ENCODE data around the gene IFI30. TPM values are rescaled to one million over a fixed set of nuclear protein-coding genes. Genes with fewer than 3 reads are reported as not detected.

Gene IFI30
- total and polyA plus RNA-seq, 2 experiments from 2014 or later = 27.4 to 34.4 TPM

DNA sequence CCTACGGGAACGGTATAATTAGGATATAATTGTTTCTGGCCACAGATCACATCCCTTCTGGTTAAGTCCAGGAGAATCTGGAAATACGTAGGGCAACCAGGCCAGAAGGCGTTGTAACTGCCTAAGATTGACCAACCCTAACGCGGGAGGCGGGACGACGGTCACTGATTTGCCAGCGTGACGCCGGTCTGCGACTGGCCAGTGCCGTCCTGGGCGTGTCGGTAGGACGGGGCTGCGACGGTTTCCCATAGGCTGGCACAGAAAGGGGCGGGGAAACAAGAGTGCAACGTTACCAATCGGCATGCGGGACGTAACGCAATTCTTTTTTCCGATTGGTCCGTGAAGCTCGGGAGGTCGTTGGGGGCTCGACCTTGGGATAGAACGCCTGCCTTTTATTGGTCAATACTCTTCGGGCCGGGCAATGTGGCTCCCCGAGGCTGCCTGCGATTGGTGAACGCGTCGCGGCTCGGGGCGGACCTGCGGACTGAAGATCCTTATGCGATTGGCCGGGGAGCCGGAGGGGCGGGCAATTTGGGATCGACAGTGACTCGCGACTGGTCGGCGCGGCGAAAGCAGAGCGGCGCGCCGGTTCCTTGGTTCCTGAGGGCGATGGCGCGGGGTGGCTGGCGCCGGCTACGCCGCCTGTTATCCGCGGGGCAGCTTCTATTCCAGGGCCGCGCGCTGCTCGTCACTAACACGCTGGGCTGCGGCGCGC is 19.2 kb downstream of the IFI30 start, which contains the start of gene MPV17L2:
MPV17L2 (plus strand) TSS at position 546 of the 715 bp plus-strand sequence; CDS start at position 610, 64 bp downstream.
- peaks cover 6% of the 10 kb centered on the region for H3K79me2 ChIP-seq (replicated peaks; ENCODE audit: insufficient read depth)
- peak within 1 kb of the TSS; percentile 96 for H3K4me3 ChIP-seq
- Mint-ChIP-seq H3K4me1 (peaks cover 18% of the 10 kb centered on the region; the same call in 2 of the 3 replicates), H3K36me3 (ENCODE audit: low read depth) (peaks cover 11% of the 10 kb centered on the region; the same call in 2 of the 3 replicates), H3K27ac (peak within 1 kb of the TSS; percentile 93), H3K9me3 (peaks cover 4% of the 10 kb centered on the region; the same call in 1 of the 3 replicates), H3K4me3 (peak within 1 kb of the TSS; percentile 89), H3K27me3 (ENCODE audit: insufficient read depth, low read depth, poor library complexity) (peaks cover 18% of the 10 kb centered on the region)
- H3K27me3 ChIP-seq (ENCODE audit: insufficient read depth) = no peaks in the 10 kb centered on the region
- H4K20me1 ChIP-seq (replicated peaks; ENCODE audit: insufficient read depth) = peaks cover 15% of the 10 kb centered on the region
- peaks cover 11% of the 10 kb centered on the region; the same call in 1 of the 2 replicates for H3K4me1 ChIP-seq (ENCODE audit: insufficient read depth)
- peak within 1 kb of the TSS; percentile 68 for H3K27ac ChIP-seq (ENCODE audit: low read depth)
- no peaks in the 10 kb centered on the region for H3K9me2 ChIP-seq (ENCODE audit: insufficient read depth)
- H3F3A ChIP-seq (replicated peaks; ENCODE audit: low read depth) = peaks cover 19% of the 10 kb centered on the region; the same call in 1 of the 2 replicates
- DNase-seq (ENCODE audit: low spot score) (peak; percentile 100), ATAC-seq (peak; percentile 91)
- no peaks in the 10 kb centered on the region for H3K36me3 ChIP-seq (ENCODE audit: insufficient read depth)
- TF ChIP-seq CREB1 (CRISPR knock-in tag; IDR thresholded peaks at IDR 0.05; ENCODE audit: low read depth) (peak; percentile 88), STAT1 (IDR thresholded peaks at IDR 0.05; ENCODE audit: unreplicated experiment) (no peak), POLR2AphosphoS5 (IDR thresholded peaks at IDR 0.05; ENCODE audit: low read depth) (peak; percentile 75), EZH2 (IDR thresholded peaks at IDR 0.05; ENCODE audit: low read depth, unreplicated experiment) (no peak)
- no peak within 1 kb of the TSS for H2AFZ ChIP-seq
- peak within 1 kb of the TSS; percentile 95 for H3K4me2 ChIP-seq

DNA sequence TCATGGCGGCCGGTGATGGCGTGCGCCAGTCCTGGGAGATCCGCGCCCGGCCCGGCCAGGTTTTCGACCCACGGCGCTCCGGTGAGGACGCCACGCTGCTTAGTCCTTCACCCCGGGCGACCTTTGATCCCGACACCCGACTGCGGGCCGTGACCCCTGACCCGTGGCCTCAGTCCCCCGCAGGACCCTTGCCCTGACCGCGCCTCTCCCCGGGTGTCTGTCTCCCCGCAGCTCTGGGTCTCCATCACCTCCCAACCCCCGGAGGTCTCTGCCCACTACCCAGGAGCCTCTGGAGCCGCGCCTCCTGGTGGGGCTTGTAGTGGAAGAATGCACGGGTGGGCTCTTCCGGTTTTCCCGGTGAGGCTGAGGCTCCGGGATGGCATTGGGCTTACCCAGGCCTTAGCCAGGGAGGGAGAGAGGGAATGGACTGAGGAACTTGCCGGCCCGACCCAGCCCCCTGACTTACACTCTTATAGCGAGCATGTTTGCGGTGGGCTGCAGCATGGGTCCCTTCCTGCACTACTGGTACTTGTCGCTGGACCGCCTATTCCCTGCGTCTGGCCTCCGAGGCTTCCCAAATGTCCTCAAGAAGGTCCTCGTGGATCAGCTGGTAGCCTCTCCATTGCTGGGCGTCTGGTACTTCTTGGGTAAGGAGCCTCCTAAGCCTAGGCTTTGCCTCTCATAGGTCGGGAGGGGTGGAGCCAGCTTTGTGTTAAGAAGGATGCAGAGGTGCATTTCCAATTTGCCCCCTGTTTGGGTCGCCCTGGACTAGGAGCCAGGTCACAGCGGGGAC is 20.0 kb downstream of the IFI30 start:
- H3K4me1 Mint-ChIP-seq = peaks cover 18% of the 10 kb centered on the region; the same call in 2 of the 3 replicates
- H3K4me3 Mint-ChIP-seq = peak overlapping the region; percentile 89
- Histone ChIP-seq H3K4me3 (peak overlapping the region; percentile 96), H3K79me2 (replicated peaks; ENCODE audit: insufficient read depth) (peaks cover 6% of the 10 kb centered on the region), H4K20me1 (replicated peaks; ENCODE audit: insufficient read depth) (peaks cover 15% of the 10 kb centered on the region), H3K4me1 (ENCODE audit: insufficient read depth) (peaks cover 11% of the 10 kb centered on the region; the same call in 1 of the 2 replicates), H3K36me3 (ENCODE audit: insufficient read depth) (no peaks in the 10 kb centered on the region), H3K4me2 (peak overlapping the region; percentile 95), H3K27ac (ENCODE audit: low read depth) (no peak overlapping the region), H3K27me3 (ENCODE audit: insufficient read depth) (no peaks in the 10 kb centered on the region), H2AFZ (no peak overlapping the region), H3F3A (replicated peaks; ENCODE audit: low read depth) (peaks cover 19% of the 10 kb centered on the region; the same call in 1 of the 2 replicates), H3K9me2 (ENCODE audit: insufficient read depth) (no peaks in the 10 kb centered on the region)
- peak overlapping the region; percentile 93 for H3K27ac Mint-ChIP-seq
- peaks cover 18% of the 10 kb centered on the region for H3K27me3 Mint-ChIP-seq (ENCODE audit: insufficient read depth, low read depth, poor library complexity)
- H3K9me3 Mint-ChIP-seq = peaks cover 4% of the 10 kb centered on the region; the same call in 1 of the 3 replicates
- ATAC-seq (peak; percentile 2), DNase-seq (ENCODE audit: low spot score) (no peak)
- H3K36me3 Mint-ChIP-seq (ENCODE audit: low read depth) = peaks cover 19% of the 10 kb centered on the region
- no peak for TF ChIP-seq JUNB (IDR thresholded peaks at IDR 0.05; ENCODE audit: unreplicated experiment)
- TF ChIP-seq STAT1 (IDR thresholded peaks at IDR 0.05; ENCODE audit: unreplicated experiment) = no peak
- no peak for TF ChIP-seq EZH2phosphoT487 (IDR thresholded peaks at IDR 0.05; ENCODE audit: unreplicated experiment)
- no peak for TF ChIP-seq NANOG (IDR thresholded peaks at IDR 0.05; ENCODE audit: borderline replicate concordance)
- no peak for TF ChIP-seq ZNF331 (CRISPR knock-in tag; IDR thresholded peaks at IDR 0.05; ENCODE audit: low read depth)
- TF ChIP-seq CREB1 (CRISPR knock-in tag; IDR thresholded peaks at IDR 0.05; ENCODE audit: low read depth) = no peak
- TF ChIP-seq, protein P1, sequence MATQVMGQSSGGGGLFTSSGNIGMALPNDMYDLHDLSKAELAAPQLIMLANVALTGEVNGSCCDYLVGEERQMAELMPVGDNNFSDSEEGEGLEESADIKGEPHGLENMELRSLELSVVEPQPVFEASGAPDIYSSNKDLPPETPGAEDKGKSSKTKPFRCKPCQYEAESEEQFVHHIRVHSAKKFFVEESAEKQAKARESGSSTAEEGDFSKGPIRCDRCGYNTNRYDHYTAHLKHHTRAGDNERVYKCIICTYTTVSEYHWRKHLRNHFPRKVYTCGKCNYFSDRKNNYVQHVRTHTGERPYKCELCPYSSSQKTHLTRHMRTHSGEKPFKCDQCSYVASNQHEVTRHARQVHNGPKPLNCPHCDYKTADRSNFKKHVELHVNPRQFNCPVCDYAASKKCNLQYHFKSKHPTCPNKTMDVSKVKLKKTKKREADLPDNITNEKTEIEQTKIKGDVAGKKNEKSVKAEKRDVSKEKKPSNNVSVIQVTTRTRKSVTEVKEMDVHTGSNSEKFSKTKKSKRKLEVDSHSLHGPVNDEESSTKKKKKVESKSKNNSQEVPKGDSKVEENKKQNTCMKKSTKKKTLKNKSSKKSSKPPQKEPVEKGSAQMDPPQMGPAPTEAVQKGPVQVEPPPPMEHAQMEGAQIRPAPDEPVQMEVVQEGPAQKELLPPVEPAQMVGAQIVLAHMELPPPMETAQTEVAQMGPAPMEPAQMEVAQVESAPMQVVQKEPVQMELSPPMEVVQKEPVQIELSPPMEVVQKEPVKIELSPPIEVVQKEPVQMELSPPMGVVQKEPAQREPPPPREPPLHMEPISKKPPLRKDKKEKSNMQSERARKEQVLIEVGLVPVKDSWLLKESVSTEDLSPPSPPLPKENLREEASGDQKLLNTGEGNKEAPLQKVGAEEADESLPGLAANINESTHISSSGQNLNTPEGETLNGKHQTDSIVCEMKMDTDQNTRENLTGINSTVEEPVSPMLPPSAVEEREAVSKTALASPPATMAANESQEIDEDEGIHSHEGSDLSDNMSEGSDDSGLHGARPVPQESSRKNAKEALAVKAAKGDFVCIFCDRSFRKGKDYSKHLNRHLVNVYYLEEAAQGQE (IDR thresholded peaks at IDR 0.05; ENCODE audit: unreplicated experiment) = no peak
- TF ChIP-seq EZH2 (IDR thresholded peaks at IDR 0.05; ENCODE audit: low read depth, unreplicated experiment) = no peak
- TF ChIP-seq ZNF114 (CRISPR knock-in tag; IDR thresholded peaks at IDR 0.05) = no peak
- TF ChIP-seq, protein P2, sequence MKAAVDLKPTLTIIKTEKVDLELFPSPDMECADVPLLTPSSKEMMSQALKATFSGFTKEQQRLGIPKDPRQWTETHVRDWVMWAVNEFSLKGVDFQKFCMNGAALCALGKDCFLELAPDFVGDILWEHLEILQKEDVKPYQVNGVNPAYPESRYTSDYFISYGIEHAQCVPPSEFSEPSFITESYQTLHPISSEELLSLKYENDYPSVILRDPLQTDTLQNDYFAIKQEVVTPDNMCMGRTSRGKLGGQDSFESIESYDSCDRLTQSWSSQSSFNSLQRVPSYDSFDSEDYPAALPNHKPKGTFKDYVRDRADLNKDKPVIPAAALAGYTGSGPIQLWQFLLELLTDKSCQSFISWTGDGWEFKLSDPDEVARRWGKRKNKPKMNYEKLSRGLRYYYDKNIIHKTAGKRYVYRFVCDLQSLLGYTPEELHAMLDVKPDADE (IDR thresholded peaks at IDR 0.05) = no peak

Data from GM23338 (cell line).